DND-41 (cell line): ENCODE data around the gene HOMER1.

Source experiments
- ATAC-seq: fragments of 200-7000 bp; cut with Tn5 transposase; 3 replicates; pipeline ENCODE4 v1.9.1; 2021; ENCODE audit warnings: low read depth; ENCODE audit not compliant: insufficient read depth
- DNase-seq: peaks from one replicate; pipeline ENCODE4 v3.0.0-alpha.2; 2020
- H2AFZ ChIP-seq: 2 replicates; pipeline ENCODE4 v1.6.0; 2012; ENCODE audit warnings: low read depth, low read length
- H3K27ac ChIP-seq: 2 replicates; pipeline ENCODE4 v1.5.1; 2012; ENCODE audit warnings: low read length, inconsistent platforms
- H3K27me3 ChIP-seq: fragments of 200-600 bp; sonication (generic); 2 replicates; pipeline ENCODE4 v1.6.0; 2012; ENCODE audit warnings: low read length, mild to moderate bottlenecking, inconsistent platforms; ENCODE audit not compliant: insufficient read depth, poor library complexity
- H3K36me3 ChIP-seq: 2 replicates; pipeline ENCODE4 v1.5.1; 2012; ENCODE audit warnings: low read length, inconsistent platforms; ENCODE audit not compliant: insufficient read depth
- H3K4me1 ChIP-seq: 2 replicates; pipeline ENCODE4 v1.5.1; 2012; ENCODE audit warnings: mild to moderate bottlenecking, low read length; ENCODE audit not compliant: insufficient read depth
- H3K4me2 ChIP-seq: 2 replicates; pipeline ENCODE4 v1.6.0; 2012; ENCODE audit warnings: mild to moderate bottlenecking, moderate library complexity, low read length, inconsistent platforms; ENCODE audit not compliant: insufficient read depth
- H3K4me3 ChIP-seq, 2 experiments: fragments of 200-600 bp in 1 of 2; shearing (Covaris generic) in 1 of 2; 2 replicates each; pipeline ENCODE4 v1.5.1; 2012 to 2016; ENCODE audit warnings: inconsistent platforms in 2 of 2, low read length in 2 of 2, mild to moderate bottlenecking in 2 of 2, low read depth in 1 of 2, moderate library complexity in 1 of 2
- H3K79me2 ChIP-seq: 2 replicates; pipeline ENCODE4 v1.6.0; 2012; ENCODE audit warnings: low read length, inconsistent platforms; ENCODE audit not compliant: insufficient read depth
- H3K9ac ChIP-seq: 2 replicates; pipeline ENCODE4 v1.6.0; 2012; ENCODE audit warnings: low read depth, mild to moderate bottlenecking, inconsistent platforms, low read length, moderate library complexity
- H3K9me3 ChIP-seq: 2 replicates; pipeline ENCODE4 v1.5.1; 2012; ENCODE audit warnings: low read length, moderate library complexity, mild to moderate bottlenecking, inconsistent platforms; ENCODE audit not compliant: insufficient read depth, severe bottlenecking
- H4K20me1 ChIP-seq: 2 replicates; pipeline ENCODE4 v1.6.0; 2012; ENCODE audit warnings: low read length; ENCODE audit not compliant: insufficient read depth
- CTCF ChIP-seq: IDR thresholded peaks from 2 replicates; pipeline ENCODE4 v1.5.1; 2012; ENCODE audit warnings: borderline replicate concordance, low read length, moderate library complexity, mild to moderate bottlenecking; ENCODE audit not compliant: poor library complexity, severe bottlenecking; ENCODE audit errors: extremely low read depth
- EZH2 ChIP-seq: IDR thresholded peaks from 3 replicates; pipeline ENCODE4 v1.6.1; 2012; ENCODE audit warnings: borderline replicate concordance, low read depth, mild to moderate bottlenecking, moderate library complexity, low read length, inconsistent platforms; ENCODE audit not compliant: severe bottlenecking

The HOMER1 gene

DNA sequence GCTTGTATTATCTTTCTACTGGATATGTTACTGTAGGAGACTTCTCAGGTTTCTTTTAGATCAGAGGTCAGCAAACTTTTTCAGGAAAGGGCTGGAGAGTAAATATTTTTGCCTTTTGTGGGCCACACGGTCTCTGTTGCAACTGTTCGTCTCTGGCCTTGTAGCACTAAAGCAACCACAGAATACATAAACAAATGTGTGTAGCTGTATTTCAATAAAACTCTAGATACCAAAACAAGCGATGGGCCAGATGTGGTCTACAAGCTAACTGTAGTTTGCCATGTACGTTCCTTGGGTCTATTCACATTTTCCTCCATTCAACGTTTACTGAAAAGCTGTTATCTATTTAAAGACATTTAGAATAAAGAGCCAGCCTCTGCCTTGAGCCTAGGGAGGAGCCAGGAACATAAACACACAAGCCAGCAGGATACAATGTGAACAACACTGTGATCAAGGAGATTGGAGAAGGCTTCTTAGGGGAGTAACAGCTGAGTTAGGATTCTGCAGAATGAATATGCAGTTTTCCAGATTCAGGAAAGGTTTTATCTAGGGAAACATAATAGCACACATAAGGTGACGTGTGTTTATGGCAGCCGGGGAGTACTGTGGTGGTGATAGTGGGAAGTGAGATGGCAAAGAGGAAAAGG is 33.0 kb upstream of the HOMER1 start:
- no peak for ATAC-seq
- H3K4me2 ChIP-seq: no peak overlapping the region
- TF ChIP-seq CTCF (no peak), EZH2 (no peak)
- DNase-seq: no peak
- no peak overlapping the region for H3K27ac ChIP-seq
- no peaks in the 10 kb centered on the region for H3K36me3 ChIP-seq
- H2AFZ ChIP-seq: no peak overlapping the region
- no peaks in the 10 kb centered on the region for H3K79me2 ChIP-seq
- H3K9ac ChIP-seq: no peak overlapping the region
- H3K27me3 ChIP-seq: no peaks in the 10 kb centered on the region
- no peak overlapping the region for H3K4me3 ChIP-seq
- H3K4me1 ChIP-seq: no peaks in the 10 kb centered on the region
- no peaks in the 10 kb centered on the region for H4K20me1 ChIP-seq
- H3K9me3 ChIP-seq: no peaks in the 10 kb centered on the region

DNA sequence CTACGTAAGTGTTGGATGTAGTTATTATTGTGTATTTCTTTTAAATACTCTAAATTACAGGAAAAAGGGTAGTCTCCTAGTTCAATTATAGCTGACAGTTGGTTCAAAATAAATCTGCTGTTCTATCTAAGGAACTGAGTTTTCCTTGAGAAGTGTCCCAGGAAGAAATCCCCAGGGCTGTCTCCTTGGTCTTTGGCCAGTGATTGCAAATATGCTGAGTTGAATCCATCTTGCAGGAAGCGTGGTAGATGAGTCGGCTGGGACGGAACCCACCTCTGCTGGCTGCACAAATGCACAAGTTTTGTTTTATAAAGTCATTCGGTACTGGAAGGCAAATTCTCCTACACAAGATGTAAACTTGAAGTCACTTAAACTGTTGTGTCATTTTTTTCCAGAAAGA is 30.2 kb upstream of the HOMER1 start:
- Histone ChIP-seq H3K36me3 (no peaks in the 10 kb centered on the region), H2AFZ (no peak overlapping the region), H3K9me3 (no peaks in the 10 kb centered on the region), H3K79me2 (no peaks in the 10 kb centered on the region), H3K4me3 (no peak overlapping the region), H3K27ac (no peak overlapping the region), H3K9ac (no peak overlapping the region), H3K4me1 (no peaks in the 10 kb centered on the region), H3K4me2 (no peak overlapping the region), H3K27me3 (no peaks in the 10 kb centered on the region), H4K20me1 (no peaks in the 10 kb centered on the region)
- TF ChIP-seq EZH2 (no peak), CTCF (no peak)
- ATAC-seq (no peak), DNase-seq (no peak)

- Histone ChIP-seq H3K27ac (no peak overlapping the region), H3K9ac (no peak overlapping the region), H3K9me3 (no peaks in the 10 kb centered on the region), H3K4me2 (no peak overlapping the region), H3K27me3 (no peaks in the 10 kb centered on the region), H3K36me3 (no peaks in the 10 kb centered on the region), H3K79me2 (no peaks in the 10 kb centered on the region), H3K4me3 (no peak overlapping the region), H2AFZ (no peak overlapping the region), H4K20me1 (no peaks in the 10 kb centered on the region), H3K4me1 (no peaks in the 10 kb centered on the region)
- DNase-seq (no peak), ATAC-seq (no peak)
- TF ChIP-seq CTCF (no peak), EZH2 (no peak)
These were observed 27.0 kb upstream of the HOMER1 start for GRCh38 chr5:79540939-79541338.
